C1 segment of cervical spinal cord (tissue), 14 donors: Measurements from ENCODE around the gene NR0B1.

Experiments
- DNase-seq, 14 donors: peaks; one replicate each; lab custom pipeline; 2025; lab: John Stamatoyannopoulos, UW

NR0B1 gene

DNA sequence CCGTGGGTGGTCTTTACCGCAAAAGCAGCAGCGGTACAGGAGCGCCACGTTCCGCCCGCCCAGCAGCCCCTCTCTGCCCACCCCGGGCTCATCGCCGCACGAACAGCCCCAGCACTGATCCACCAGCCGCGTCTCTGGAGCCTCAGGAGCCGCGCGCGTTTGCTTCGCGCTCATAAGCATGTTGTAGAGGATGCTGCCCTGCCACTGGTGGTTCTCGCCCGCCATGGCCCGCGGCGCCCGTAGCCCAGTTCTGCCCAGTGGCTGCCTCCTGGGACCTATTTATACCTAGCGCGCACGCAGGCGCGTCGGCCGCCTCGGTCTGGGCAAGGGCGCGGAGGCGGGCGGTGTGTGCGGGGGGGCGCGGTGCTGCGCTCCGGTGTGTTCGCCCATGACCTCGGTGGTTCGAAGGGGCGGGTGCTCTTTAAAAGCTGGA, at the start of gene NR0B1:
Gene NR0B1, minus strand, starts transcription at position 252 of the 433 bp plus-strand sequence. Its CDS starts 27 bp downstream, at position 225.
- no peak for DNase-seq

DNA sequence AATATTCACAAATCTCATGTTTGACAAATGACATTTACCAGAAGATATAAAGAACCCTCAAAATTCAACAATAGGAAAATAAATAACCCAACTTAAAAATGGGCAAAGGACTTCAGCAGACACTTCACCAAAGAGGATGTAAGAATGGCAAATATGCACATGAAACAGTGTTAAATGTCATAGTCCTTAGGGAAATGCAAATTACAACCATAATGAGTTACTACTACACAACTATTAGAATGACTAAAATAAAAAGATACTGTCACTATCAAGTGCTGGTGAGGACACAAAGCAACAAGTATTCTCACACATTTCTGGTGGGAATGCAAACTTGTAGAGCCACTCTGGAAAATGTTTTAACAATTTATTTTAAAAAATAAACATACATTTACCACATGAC, 40.8 kb upstream of the NR0B1 start:
- DNase-seq = no peak

DNA sequence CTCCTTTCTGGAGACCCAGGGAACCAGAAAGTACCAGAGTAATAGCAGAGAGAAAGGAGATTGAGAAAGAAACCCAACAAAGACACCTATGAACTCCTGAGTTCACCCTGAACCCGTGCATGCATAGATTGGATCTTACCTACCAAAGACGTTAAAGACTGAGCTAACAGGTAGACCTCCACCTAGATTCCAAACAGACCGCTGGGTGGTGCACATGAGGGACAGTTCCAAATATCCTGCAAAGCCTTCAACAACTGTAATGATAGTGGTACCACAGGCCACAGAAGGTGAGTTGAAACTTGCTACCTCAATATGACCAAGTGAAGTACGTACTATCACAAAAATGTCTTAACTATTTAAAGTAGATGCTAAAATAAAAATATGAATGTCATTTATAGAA, 34.0 kb upstream of the NR0B1 start:
- no peak for DNase-seq

DNA sequence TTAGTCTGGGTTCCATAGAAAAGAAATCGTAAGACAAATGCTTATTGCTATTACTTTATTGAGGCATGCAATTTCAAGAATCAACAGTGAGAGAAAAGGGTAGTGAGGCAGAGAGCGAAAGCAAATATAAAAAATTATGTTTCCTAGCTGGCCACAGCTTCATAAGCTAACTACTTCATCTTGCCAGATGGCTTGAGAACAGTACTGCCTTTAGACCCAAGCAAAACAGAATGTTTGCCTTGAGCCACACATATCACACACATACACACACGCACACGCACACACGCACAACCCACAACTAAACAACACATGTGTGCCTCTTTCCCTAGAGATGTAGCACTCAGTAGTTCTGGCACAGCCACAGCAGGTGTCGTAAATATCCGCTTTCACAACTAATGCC, 31.6 kb upstream of the NR0B1 start:
- DNase-seq = no peak

GRCh38 chrX:30327762-30328161, 18.6 kb upstream of the NR0B1 start:
- DNase-seq = no peak

DNA sequence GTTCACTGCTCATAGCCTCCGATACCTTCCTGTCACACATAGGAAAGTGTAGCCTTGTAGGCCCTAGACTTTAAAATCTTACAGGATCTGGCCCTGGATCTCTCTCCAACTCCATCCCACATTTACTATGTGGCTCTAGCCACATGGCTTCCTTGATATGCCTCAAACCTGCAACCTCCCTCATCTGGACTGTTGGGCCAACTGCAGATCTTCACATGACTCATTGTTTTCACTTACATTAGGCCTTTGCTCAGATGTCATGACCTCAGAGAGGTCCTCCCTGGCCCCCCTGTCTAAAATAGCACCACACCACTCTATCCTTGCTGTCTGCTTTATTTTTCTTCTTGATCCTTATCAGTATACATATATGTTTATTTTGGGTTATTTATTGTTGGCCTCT, 8.1 kb upstream of the NR0B1 start:
- DNase-seq = no peak

- DNase-seq = no peak
Measured at GRCh38 chrX:30313322-30313721, 4.1 kb upstream of the NR0B1 start.

DNA sequence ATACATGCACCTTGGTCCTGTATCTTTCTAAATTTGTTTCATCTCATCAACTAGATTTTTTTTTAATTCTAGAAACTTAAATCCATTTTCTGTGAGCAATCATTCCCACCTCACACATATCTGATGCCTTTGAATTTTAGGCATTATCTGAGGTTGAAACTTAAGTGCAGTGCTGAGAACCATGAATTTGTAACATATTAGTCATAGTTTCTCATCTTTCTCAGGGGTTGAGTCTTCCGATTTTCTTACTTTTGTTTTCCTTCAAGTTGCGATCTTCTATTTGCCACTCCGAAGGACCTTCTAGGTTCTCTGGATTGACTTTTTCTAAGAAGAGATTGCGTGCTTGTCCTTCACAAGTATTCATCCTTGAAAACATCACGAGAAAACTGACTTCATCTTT, 3.7 kb upstream of the NR0B1 start:
- DNase-seq = no peak

- DNase-seq = no peak
Measured at GRCh38 chrX:30310429-30311206, 1.4 kb upstream of the NR0B1 start.

- peak in 1 of 14 donors; percentile 0 for DNase-seq
Measured at GRCh38 chrX:30308263-30309138, 689 bp downstream of the NR0B1 start.

DNA sequence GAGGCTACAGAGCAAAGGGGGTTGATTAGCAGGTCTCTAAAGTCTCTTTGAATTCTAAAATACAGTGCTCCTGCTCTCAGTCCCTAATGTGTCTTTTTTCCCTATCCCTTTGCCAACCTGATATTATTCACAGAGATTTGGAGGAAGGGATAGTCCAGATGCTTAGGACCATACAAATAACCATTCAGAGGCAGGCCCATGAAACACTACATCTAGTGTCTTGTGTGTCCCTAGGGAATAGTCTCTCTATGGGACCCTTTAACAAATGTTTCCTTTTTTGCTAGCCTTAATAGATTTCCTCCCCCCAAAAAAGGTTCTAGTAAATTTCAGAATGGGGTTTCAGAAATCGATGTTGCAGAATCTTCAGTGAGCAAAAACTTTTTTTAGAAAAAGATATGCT, 1.7 kb downstream of the NR0B1 start:
- DNase-seq = no peak

- no peak for DNase-seq
Measured at GRCh38 chrX:30304866-30305265, 4.3 kb downstream of the NR0B1 start.

- peak in 4 of 14 donors; percentile 1 to 16 (median 4) for DNase-seq
Measured at GRCh38 chrX:30302956-30303355, 6.2 kb downstream of the NR0B1 start.

GRCh38 chrX:30301963-30302362, 7.2 kb downstream of the NR0B1 start:
- no peak for DNase-seq

GRCh38 chrX:30301208-30301607, 8.0 kb downstream of the NR0B1 start:
- no peak for DNase-seq

- no peak for DNase-seq
Measured at GRCh38 chrX:30296408-30297254, 12.6 kb downstream of the NR0B1 start.

DNA sequence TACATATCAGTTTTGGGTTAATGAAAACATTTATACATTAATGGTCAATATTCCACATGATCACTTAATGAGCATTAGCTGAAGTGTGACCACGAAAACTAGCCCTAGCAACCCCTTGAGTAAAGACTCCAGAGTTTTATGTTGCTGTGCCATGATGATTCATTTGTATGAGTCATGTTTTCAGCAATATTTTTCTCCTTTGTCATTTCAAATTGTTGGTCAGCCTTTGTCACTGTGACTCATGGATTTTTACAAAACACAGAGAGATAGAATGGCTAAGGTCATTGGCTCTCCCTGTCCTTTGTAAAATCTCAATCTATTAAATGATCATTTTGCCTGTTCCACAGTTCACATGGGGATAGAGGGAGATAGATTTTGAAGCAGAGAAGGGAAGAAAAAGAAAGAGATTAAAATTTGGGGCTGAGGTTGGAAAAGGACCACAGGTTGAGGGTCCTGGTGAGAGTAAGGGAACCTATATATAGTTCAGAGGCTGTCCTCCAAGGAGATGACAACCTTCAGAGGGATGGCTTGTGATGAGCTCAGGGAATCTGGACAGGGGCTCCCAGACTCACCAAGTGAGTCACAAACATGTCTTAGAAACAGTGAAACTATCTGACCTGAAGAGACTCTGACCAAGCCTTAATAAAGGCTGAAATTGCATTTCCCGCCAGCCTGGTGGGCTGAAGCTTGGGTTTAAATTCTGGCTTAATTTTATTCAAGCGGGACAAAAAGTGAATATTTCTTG, 25.6 kb downstream of the NR0B1 start:
- no peak for DNase-seq

DNA sequence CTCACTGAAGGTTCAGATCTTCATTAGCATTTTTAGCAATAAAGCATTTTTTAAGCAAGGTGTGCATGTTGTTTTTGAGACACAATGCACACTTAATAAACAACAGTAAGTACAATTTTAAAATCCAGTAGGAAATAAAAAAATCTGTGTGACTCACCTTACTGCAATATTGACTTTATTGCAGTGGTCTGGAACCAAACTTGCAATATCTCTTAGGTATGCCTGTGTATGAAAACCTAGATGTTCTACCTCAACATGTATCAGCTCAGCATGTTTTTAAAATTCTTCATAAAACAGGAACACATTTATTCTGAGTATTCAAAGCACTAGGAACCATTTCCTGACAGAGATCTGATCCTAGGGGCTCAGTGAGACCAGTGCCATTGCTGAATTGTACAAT, 26.7 kb downstream of the NR0B1 start:
- no peak for DNase-seq

DNA sequence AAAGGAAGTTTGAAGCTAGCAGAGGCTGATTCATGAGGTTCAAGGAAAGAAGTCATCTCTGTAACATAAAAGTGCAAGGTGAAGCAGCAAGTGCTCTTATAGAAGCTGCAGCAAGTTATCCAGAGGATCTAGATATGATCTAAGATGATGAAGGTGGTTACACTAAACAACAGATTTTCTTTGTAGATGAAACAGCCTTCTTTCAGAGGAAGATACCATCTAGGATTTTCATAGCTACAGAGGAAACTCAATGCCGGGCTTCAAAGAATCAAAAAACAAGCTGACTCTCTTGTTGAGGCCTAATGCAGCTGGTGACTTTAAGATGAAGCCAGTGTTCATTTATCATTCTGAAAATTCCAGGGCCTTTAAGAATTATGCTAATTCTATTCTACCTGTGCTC, 28.8 kb downstream of the NR0B1 start:
- DNase-seq = no peak

DNA sequence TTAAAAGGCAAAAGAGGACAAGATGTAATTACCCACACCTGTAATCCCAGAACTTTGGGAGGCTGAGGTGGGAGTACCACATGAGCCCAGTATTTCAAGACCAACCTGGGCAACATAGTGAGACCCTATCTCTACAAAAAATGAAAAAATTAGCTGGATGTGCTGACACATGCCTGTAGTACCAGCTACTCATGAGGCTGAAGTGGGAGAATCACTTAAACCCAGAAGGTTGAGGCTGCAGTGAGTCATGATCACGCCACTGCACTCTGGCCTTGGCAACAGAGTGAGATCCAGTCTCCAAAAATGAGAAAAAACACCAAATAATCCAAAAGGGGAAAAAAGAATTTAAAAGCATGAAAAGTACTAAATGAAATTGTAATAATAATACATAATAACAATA, 30.8 kb downstream of the NR0B1 start:
- no peak for DNase-seq

GRCh38 chrX:30275498-30275897, 33.7 kb downstream of the NR0B1 start:
- DNase-seq = no peak
